SK-N-SH (cell line): ENCODE data around the gene MAP2K4. TPM values are rescaled to one million over a fixed set of nuclear protein-coding genes. Genes with fewer than 3 reads are reported as not detected.

Experiments
- CTCF ChIA-PET: fragments of 300-600, 350-600 bp; formaldehyde crosslinking; extraction: SDS; loops from one replicate; lab custom pipeline; 2021; lab: Yijun Ruan, JAX
- POLR2A ChIA-PET: fragments of 350-600 bp; sonication (Branson Sonifier 250); formaldehyde crosslinking; extraction: SDS; loops from one replicate; lab custom pipeline; 2020; ENCODE audit warnings: antibody characterized with exemption, inconsistent platforms; lab: Yijun Ruan, JAX
- DNase-seq: peaks from one replicate; pipeline ENCODE4 v3.0.0; 2012
- H2AFZ ChIP-seq: fragments of 200-600 bp; sonication (generic); 2 replicates; pipeline ENCODE4 v1.8.1; 2016; ENCODE audit warnings: antibody characterized with exemption, mild to moderate bottlenecking, low read depth
- H3F3A ChIP-seq: fragments of 200-600 bp; sonication (generic); replicated peaks from 2 replicates; pipeline ENCODE3; 2016; ENCODE audit warnings: antibody characterized with exemption, mild to moderate bottlenecking; ENCODE audit not compliant: insufficient read depth
- H3K27ac ChIP-seq, 2 experiments: fragments of 200-500 bp in 1 of 2; fragments of 200-600 bp in 1 of 2; sonication (Bioruptor generic) in 1 of 2; sonication (generic), shearing (Covaris generic) in 1 of 2; 2 replicates each; pipeline versions ENCODE4 v1.5.1 to v1.6.1; 2014 to 2016; ENCODE audit warnings: low read depth in 2 of 2, inconsistent platforms in 1 of 2, low read length in 1 of 2, mild to moderate bottlenecking in 1 of 2, mixed read lengths in 1 of 2
- H3K27me3 ChIP-seq: fragments of 200-600 bp; sonication (generic), shearing (Covaris generic); 2 replicates; pipeline ENCODE4 v1.6.1; 2016; ENCODE audit warnings: mixed run types; ENCODE audit not compliant: insufficient read depth
- H3K36me3 ChIP-seq, 2 experiments: fragments of 200-500 bp in 1 of 2; fragments of 200-600 bp in 1 of 2; sonication (Bioruptor generic) in 1 of 2; sonication (generic) in 1 of 2; replicated peaks in 1 of 2; 2 replicates each; pipeline versions ENCODE3 to v1.5.1; 2014 to 2016; ENCODE audit warnings: low read length in 1 of 2, mild to moderate bottlenecking in 1 of 2; ENCODE audit not compliant: insufficient read depth in 2 of 2, control insufficient read depth in 1 of 2
- H3K4me1 ChIP-seq, 2 experiments: fragments of 200-500 bp in 1 of 2; fragments of 200-600 bp in 1 of 2; sonication (Bioruptor generic) in 1 of 2; sonication (generic), shearing (Covaris generic) in 1 of 2; 2 replicates each; pipeline versions ENCODE4 v1.5.1 to v1.6.1; 2014 to 2016; ENCODE audit warnings: low read depth in 1 of 2, low read length in 1 of 2, mixed run types in 1 of 2; ENCODE audit not compliant: insufficient read depth in 2 of 2, control insufficient read depth in 1 of 2
- H3K4me2 ChIP-seq: fragments of 200-600 bp; sonication (generic), shearing (Covaris generic); 2 replicates; pipeline ENCODE4 v1.6.1; 2017; ENCODE audit warnings: mixed run types
- H3K4me3 ChIP-seq, 2 experiments: fragments of 200-500 bp in 1 of 2; fragments of 200-600 bp in 1 of 2; sonication (Bioruptor generic) in 1 of 2; sonication (generic), shearing (Covaris generic) in 1 of 2; 2 replicates each; pipeline versions ENCODE4 v1.5.1 to v1.8.1; 2014 to 2016; ENCODE audit warnings: low read depth in 2 of 2, inconsistent platforms in 1 of 2, low read length in 1 of 2, mild to moderate bottlenecking in 1 of 2, mixed read lengths in 1 of 2, moderate library complexity in 1 of 2
- H3K79me2 ChIP-seq: fragments of 200-600 bp; sonication (generic); 2 replicates; pipeline ENCODE4 v1.8.1; 2017; ENCODE audit warnings: mild to moderate bottlenecking; ENCODE audit not compliant: insufficient read depth
- H3K9ac ChIP-seq: fragments of 200-600 bp; sonication (generic); 2 replicates; pipeline ENCODE4 v1.6.1; 2017; ENCODE audit warnings: mixed run types
- H3K9me2 ChIP-seq: fragments of 200-600 bp; sonication (generic); 2 replicates; pipeline ENCODE4 v1.6.1; 2017; ENCODE audit warnings: mixed run types
- H3K9me3 ChIP-seq: fragments of 200-600 bp; sonication (generic); 2 replicates; pipeline ENCODE4 v1.6.1; 2017; ENCODE audit warnings: mixed run types, mild to moderate bottlenecking, moderate library complexity
- H4K20me1 ChIP-seq: fragments of 200-600 bp; sonication (generic); 2 replicates; pipeline ENCODE4 v1.6.1; 2017; ENCODE audit warnings: mild to moderate bottlenecking, mixed run types; ENCODE audit not compliant: insufficient read depth
- CHD2 ChIP-seq: fragments of 150-350 bp; IDR thresholded peaks from 2 replicates; pipeline ENCODE4 v1.6.1; 2018; ENCODE audit warnings: low read length; ENCODE audit not compliant: partially characterized antibody
- ELF1 ChIP-seq: IDR thresholded peaks from 2 replicates; pipeline ENCODE4 v1.4.0; 2012
- EP300 ChIP-seq, 2 experiments: IDR thresholded peaks; 2 replicates each; pipeline versions ENCODE4 v1.4.0 to v1.6.1; 2012; ENCODE audit warnings: borderline replicate concordance in 1 of 2, low read depth in 1 of 2, low read length in 1 of 2
- FOSL2 ChIP-seq: IDR thresholded peaks from 2 replicates; pipeline ENCODE4 v1.4.0; 2012; ENCODE audit warnings: low read depth, mild to moderate bottlenecking, moderate library complexity, borderline replicate concordance
- GATA2 ChIP-seq: sonication (generic); formaldehyde crosslinking; IDR thresholded peaks from 2 replicates; pipeline ENCODE4 v1.5.0; 2020; ENCODE audit warnings: mild to moderate bottlenecking, missing genetic modification reagents
- MEF2A ChIP-seq: IDR thresholded peaks from 2 replicates; pipeline ENCODE4 v1.4.0; 2012; ENCODE audit warnings: low read depth, borderline replicate concordance
- MXI1 ChIP-seq: IDR thresholded peaks from 2 replicates; pipeline ENCODE4 v1.6.1; 2012; ENCODE audit warnings: mild to moderate bottlenecking, low read depth, low read length, improper control_type of control experiment
- NRF1 ChIP-seq: IDR thresholded peaks from 2 replicates; pipeline ENCODE4 v1.6.1; 2012; ENCODE audit warnings: low read depth, mild to moderate bottlenecking, low read length
- POLR2AphosphoS5 ChIP-seq: IDR thresholded peaks from 2 replicates; pipeline ENCODE4 v1.6.1; 2012; ENCODE audit warnings: low read depth, low read length
- RAD21 ChIP-seq: IDR thresholded peaks from 2 replicates; pipeline ENCODE4 v1.6.1; 2012; ENCODE audit warnings: mild to moderate bottlenecking, low read length
- RFX5 ChIP-seq: IDR thresholded peaks from 2 replicates; pipeline ENCODE4 v1.6.1; 2012; ENCODE audit warnings: mild to moderate bottlenecking, improper control_type of control experiment, low read length
- SIN3A ChIP-seq: IDR thresholded peaks from 2 replicates; pipeline ENCODE4 v1.6.1; 2012; ENCODE audit warnings: low read depth, mild to moderate bottlenecking, low read length, moderate library complexity, borderline replicate concordance
- TAF1 ChIP-seq: IDR thresholded peaks from 2 replicates; pipeline ENCODE4 v1.6.1; 2012; ENCODE audit warnings: low read depth, mild to moderate bottlenecking, low read length, moderate library complexity, borderline replicate concordance
- TCF12 ChIP-seq: IDR thresholded peaks from 2 replicates; pipeline ENCODE4 v1.4.0; 2012
- YY1 ChIP-seq: IDR thresholded peaks from 2 replicates; pipeline ENCODE4 v1.4.0; 2012; ENCODE audit warnings: low read depth, mild to moderate bottlenecking
- WGBS: methylation state at CpG from one replicate; pipeline ENCODE4 v1.1.6; 2017; ENCODE audit warnings: low lambda C conversion rate; 5-methylcytosine and 5-hydroxymethylcytosine counted together
- polyA plus RNA-seq, 3 experiments: library from polyadenylated mRNA; depleted of rRNA; stranded (reverse); fragments of >200 nt; gene quantifications; 2 replicates each; pipeline ENCODE4 v1.2.3, GENCODE V29; 2012
- TF ChIP-seq, protein P1 (sequence below): IDR thresholded peaks from 2 replicates; pipeline ENCODE4 v1.6.1; 2012; ENCODE audit warnings: mild to moderate bottlenecking, low read depth, low read length, moderate library complexity

Gene MAP2K4
- polyA plus RNA-seq, 1 of the 3 experiments (the other 2 are of a cell fraction), result 10.6 TPM

DNA sequence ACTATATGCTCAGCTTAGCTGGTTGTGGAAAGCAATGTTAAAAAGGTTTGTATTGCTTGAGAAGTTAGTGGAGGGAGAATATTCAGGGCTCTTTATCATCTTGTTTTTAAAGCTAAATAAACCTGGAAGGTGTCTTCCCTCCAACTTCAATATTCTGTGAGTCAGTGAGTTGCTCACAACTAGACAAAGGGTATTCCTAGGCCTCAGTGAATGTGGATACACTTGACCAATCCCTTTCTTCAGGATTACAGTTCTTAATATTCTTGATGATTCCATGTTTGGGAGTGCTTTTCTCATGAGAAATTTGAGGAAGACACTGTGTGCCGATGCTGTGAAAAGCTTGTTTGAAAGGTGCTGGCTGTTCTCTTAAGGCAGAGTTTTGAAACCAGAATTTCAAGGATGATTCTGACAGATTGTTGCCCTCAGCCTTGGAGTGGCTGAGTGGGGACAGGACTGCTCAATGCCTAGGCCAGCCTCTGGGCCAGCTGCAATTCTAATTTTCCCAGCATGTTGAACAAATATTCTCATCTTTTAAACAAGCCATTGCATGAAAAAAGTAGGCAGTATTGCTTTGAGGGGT is 30.1 kb downstream of the MAP2K4 start:
- H4K20me1 ChIP-seq, result peaks cover 79% of the 10 kb centered on the region
- no peaks in the 10 kb centered on the region for H3K9me3 ChIP-seq
- H3K9me2 ChIP-seq, result no peaks in the 10 kb centered on the region
- TF ChIP-seq EP300 (IDR thresholded peaks at IDR 0.05; ENCODE audit: borderline replicate concordance in 1 of 2, low read depth in 1 of 2, low read length in 1 of 2), result no peak
- no peak for TF ChIP-seq POLR2AphosphoS5
- no peak for TF ChIP-seq RAD21
- no peak for TF ChIP-seq NRF1
- no peak for TF ChIP-seq GATA2 (CRISPR knock-in tag)
- no peak overlapping the region for H3K27ac ChIP-seq
- H3K4me1 ChIP-seq, result peaks cover 7% of the 10 kb centered on the region in 2 experiments
- peaks cover 4 to 6% of the 10 kb centered on the region in 2 experiments for H3K36me3 ChIP-seq
- CTCF ChIA-PET, result no interaction called here
- no peak for DNase-seq
- H2AFZ ChIP-seq, result no peak overlapping the region
- H3K9ac ChIP-seq, result no peak overlapping the region
- no peak overlapping the region for H3K4me2 ChIP-seq
- H3K27me3 ChIP-seq, result no peaks in the 10 kb centered on the region
- H3F3A ChIP-seq, result no peaks in the 10 kb centered on the region
- H3K4me3 ChIP-seq, result no peak overlapping the region
- 93% methylated on average over 1 of the region's 1 CpG for WGBS
- H3K79me2 ChIP-seq, result peaks cover 96% of the 10 kb centered on the region
- POLR2A ChIA-PET, result no interaction called here

DNA sequence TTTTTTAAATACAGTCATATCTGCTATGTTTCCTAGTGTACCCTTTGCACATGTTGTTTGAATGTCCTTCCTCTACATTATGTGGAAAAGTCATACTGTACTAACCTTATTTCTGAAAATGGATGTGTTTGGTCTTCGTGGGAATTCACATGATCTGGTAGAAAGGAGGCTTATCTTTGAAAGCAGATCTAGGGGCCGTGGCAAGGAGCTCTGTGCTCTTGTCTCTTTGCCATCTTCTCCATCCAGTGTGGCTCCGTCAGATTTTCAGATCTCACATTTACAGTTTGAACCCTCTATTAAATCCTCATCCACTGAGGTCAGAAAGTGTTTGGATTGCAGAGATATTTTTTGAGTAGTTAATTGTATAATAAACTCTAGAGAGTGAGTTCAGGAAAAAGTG is 32.9 kb downstream of the MAP2K4 start:
- TF ChIP-seq SIN3A (no peak), RFX5 (no peak), ELF1 (no peak), MEF2A (no peak), GATA2 (CRISPR knock-in tag) (no peak)
- TF ChIP-seq, all 33 proteins: peak for 0
- WGBS, result 58% methylated on average over 3 of the region's 3 CpGs
- Histone ChIP-seq H3K9ac (no peak overlapping the region), H3K4me2 (no peak overlapping the region), H3K9me3 (no peaks in the 10 kb centered on the region), H4K20me1 (peaks cover 53% of the 10 kb centered on the region), H3K27me3 (no peaks in the 10 kb centered on the region), H3K27ac (no peak overlapping the region), H3K79me2 (peaks cover 79% of the 10 kb centered on the region), H2AFZ (no peak overlapping the region), H3K4me3 (no peak overlapping the region), H3K4me1 (peaks cover 7% of the 10 kb centered on the region in 2 experiments), H3K36me3 (peaks cover 4 to 16% of the 10 kb centered on the region in 2 experiments), H3F3A (no peaks in the 10 kb centered on the region), H3K9me2 (no peaks in the 10 kb centered on the region)
- ChIA-PET CTCF (interaction anchor here (1.7 kb wide), 1 partner anchor 16 kb away, joined by 5 read pairs; no protein-coding TSS in a partner anchor), POLR2A (no interaction called here)
- no peak for DNase-seq

DNA sequence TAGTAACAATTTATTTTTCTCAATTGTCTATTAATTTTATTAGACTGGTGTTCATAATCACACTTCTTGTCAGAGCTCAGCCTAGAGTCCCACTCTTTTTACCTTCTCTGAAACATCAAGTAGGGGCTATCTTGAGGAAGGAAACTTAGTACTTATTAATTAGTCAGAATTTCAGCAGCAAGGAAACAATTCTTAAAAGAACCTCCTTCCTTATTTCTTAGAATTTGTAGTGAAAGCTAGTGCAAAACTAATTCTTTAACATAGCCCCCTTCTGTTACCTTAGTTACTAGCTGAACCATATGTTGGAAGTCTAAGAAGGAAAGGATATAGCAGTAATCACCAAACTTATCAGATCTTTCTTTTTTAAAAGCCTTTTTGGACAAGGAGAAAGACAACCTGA is 35.2 kb downstream of the MAP2K4 start:
- DNase-seq, result no peak
- no peak overlapping the region for H3K9ac ChIP-seq
- H3F3A ChIP-seq, result no peaks in the 10 kb centered on the region
- H2AFZ ChIP-seq, result no peak overlapping the region
- peaks cover 30% of the 10 kb centered on the region for H4K20me1 ChIP-seq
- no peak overlapping the region for H3K4me3 ChIP-seq
- CTCF ChIA-PET, result interaction anchor here (0.5 to 1.3 kb wide), 2 partner anchors 14 to 28 kb away, joined by 3 read pairs; no protein-coding TSS in a partner anchor
- no peaks in the 10 kb centered on the region for H3K9me2 ChIP-seq
- no peak overlapping the region for H3K4me2 ChIP-seq
- peaks cover 7% of the 10 kb centered on the region in 2 experiments for H3K4me1 ChIP-seq
- no peaks in the 10 kb centered on the region for H3K9me3 ChIP-seq
- peaks cover 4 to 29% of the 10 kb centered on the region in 2 experiments for H3K36me3 ChIP-seq
- no peaks in the 10 kb centered on the region for H3K27me3 ChIP-seq
- H3K27ac ChIP-seq, result no peak overlapping the region
- peaks cover 75% of the 10 kb centered on the region for H3K79me2 ChIP-seq
- TF ChIP-seq FOSL2 (no peak), YY1 (no peak), ELF1 (no peak), CHD2 (no peak), TCF12 (no peak), MXI1 (no peak), EP300 (IDR thresholded peaks at IDR 0.05; ENCODE audit: borderline replicate concordance in 1 of 2, low read depth in 1 of 2, low read length in 1 of 2) (no peak), GATA2 (CRISPR knock-in tag) (no peak), TAF1 (no peak), MEF2A (no peak)
- TF ChIP-seq, protein P1, sequence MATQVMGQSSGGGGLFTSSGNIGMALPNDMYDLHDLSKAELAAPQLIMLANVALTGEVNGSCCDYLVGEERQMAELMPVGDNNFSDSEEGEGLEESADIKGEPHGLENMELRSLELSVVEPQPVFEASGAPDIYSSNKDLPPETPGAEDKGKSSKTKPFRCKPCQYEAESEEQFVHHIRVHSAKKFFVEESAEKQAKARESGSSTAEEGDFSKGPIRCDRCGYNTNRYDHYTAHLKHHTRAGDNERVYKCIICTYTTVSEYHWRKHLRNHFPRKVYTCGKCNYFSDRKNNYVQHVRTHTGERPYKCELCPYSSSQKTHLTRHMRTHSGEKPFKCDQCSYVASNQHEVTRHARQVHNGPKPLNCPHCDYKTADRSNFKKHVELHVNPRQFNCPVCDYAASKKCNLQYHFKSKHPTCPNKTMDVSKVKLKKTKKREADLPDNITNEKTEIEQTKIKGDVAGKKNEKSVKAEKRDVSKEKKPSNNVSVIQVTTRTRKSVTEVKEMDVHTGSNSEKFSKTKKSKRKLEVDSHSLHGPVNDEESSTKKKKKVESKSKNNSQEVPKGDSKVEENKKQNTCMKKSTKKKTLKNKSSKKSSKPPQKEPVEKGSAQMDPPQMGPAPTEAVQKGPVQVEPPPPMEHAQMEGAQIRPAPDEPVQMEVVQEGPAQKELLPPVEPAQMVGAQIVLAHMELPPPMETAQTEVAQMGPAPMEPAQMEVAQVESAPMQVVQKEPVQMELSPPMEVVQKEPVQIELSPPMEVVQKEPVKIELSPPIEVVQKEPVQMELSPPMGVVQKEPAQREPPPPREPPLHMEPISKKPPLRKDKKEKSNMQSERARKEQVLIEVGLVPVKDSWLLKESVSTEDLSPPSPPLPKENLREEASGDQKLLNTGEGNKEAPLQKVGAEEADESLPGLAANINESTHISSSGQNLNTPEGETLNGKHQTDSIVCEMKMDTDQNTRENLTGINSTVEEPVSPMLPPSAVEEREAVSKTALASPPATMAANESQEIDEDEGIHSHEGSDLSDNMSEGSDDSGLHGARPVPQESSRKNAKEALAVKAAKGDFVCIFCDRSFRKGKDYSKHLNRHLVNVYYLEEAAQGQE, result no peak
- POLR2A ChIA-PET, result no interaction called here
